Prostate gland (tissue), 2 donors: ENCODE measurements around the gene RIPOR3. TPM values are rescaled to one million over a fixed set of nuclear protein-coding genes. Genes with fewer than 3 reads are reported as not detected.
"Not testable (repeated sequence)": the region's sequence is repeated elsewhere in the genome, so short reads cannot be mapped to it uniquely, and the experiment has no call there.

Experiments
- DNase-seq: peaks from one replicate; pipeline ENCODE4 v3.0.0-alpha.2; 2019; ENCODE audit warnings: low spot score
- H3K27ac ChIP-seq, 2 donors: fragments of 200-600 bp; sonication (generic); 2 replicates each; pipeline ENCODE4 v1.5.1; 2017 to 2019
- H3K27me3 ChIP-seq: fragments of 200-600 bp; sonication (generic); replicated peaks from 2 replicates; pipeline ENCODE4 v1.5.1; 2019; ENCODE audit not compliant: insufficient read depth
- H3K36me3 ChIP-seq, 2 donors: fragments of 200-600 bp; sonication (generic); 1 replicate in 1 of 2; 2 replicates in 1 of 2; pipeline versions ENCODE4 v1.5.1 to v1.8.1; 2017 to 2019
- H3K4me1 ChIP-seq: fragments of 200-600 bp; sonication (generic); replicated peaks from 2 replicates; pipeline ENCODE4 v1.5.1; 2019
- H3K4me3 ChIP-seq, 2 donors: fragments of 200-600 bp; sonication (generic); 2 replicates each; pipeline ENCODE4 v1.5.1; 2017 to 2019
- H3K9me3 ChIP-seq: fragments of 200-600 bp; sonication (generic); 2 replicates; pipeline ENCODE4 v1.5.1; 2017
- POLR2A ChIP-seq: fragments of 450-650 bp; IDR thresholded peaks from one replicate; pipeline ENCODE4 v1.6.1; 2016; ENCODE audit warnings: antibody characterized with exemption, mild to moderate bottlenecking
- POLR2AphosphoS5 ChIP-seq: sonication (generic); formaldehyde crosslinking; IDR thresholded peaks from one replicate; pipeline ENCODE4 v1.6.1; 2017; ENCODE audit warnings: antibody characterized with exemption
- WGBS: methylation state at CpG from one replicate; pipeline ENCODE4 v1.1.5; 2018; 5-methylcytosine and 5-hydroxymethylcytosine counted together
- intact Hi-C: fragments of 100-400 bp; cut with DNase I; formaldehyde crosslinking; loops from one replicate; pipeline ENCODE4 v1.14.2; 2022
- total RNA-seq, 2 donors: library from RNA; depleted of rRNA; stranded (reverse); fragments of >200 nt; gene quantifications; one replicate each; pipeline ENCODE4 v1.1.0, GENCODE V29; 2016
- TF ChIP-seq, protein P1 (sequence below), 4 experiments: fragments of 200-600 bp in 2 of 4; fragments of 450-650 bp in 2 of 4; sonication (generic) in 2 of 4; IDR thresholded peaks; 1 replicate in 3 of 4; 2 replicates in 1 of 4; pipeline ENCODE4 v1.5.1; 2016 to 2019; ENCODE audit warnings: antibody characterized with exemption in 4 of 4, mild to moderate bottlenecking in 2 of 4, moderate library complexity in 2 of 4

RIPOR3 gene
- total RNA-seq, 2 donors from 2014 or later, result 0.55 to 11.3 TPM

DNA sequence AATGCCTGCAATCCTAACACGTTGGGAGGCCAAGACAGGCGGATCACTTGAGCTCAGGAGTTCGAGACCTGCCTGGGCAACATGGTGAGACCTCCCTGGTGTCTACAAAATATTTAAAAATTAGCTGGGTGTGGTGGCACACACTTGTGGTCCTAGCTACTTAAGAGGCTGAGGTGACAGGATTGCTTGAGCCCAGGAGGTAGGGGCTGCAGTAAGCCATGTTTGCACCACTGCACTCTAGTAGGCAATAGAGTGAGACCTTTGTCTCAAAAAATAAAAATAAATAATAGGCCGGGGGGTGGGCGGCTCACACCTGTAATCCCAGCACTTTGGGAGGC lies 18.3 kb upstream of the RIPOR3 start:
- intact Hi-C loops, result no loop called here
- TF ChIP-seq, protein P1, sequence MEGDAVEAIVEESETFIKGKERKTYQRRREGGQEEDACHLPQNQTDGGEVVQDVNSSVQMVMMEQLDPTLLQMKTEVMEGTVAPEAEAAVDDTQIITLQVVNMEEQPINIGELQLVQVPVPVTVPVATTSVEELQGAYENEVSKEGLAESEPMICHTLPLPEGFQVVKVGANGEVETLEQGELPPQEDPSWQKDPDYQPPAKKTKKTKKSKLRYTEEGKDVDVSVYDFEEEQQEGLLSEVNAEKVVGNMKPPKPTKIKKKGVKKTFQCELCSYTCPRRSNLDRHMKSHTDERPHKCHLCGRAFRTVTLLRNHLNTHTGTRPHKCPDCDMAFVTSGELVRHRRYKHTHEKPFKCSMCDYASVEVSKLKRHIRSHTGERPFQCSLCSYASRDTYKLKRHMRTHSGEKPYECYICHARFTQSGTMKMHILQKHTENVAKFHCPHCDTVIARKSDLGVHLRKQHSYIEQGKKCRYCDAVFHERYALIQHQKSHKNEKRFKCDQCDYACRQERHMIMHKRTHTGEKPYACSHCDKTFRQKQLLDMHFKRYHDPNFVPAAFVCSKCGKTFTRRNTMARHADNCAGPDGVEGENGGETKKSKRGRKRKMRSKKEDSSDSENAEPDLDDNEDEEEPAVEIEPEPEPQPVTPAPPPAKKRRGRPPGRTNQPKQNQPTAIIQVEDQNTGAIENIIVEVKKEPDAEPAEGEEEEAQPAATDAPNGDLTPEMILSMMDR (IDR thresholded peaks at IDR 0.05), result no peak

DNA sequence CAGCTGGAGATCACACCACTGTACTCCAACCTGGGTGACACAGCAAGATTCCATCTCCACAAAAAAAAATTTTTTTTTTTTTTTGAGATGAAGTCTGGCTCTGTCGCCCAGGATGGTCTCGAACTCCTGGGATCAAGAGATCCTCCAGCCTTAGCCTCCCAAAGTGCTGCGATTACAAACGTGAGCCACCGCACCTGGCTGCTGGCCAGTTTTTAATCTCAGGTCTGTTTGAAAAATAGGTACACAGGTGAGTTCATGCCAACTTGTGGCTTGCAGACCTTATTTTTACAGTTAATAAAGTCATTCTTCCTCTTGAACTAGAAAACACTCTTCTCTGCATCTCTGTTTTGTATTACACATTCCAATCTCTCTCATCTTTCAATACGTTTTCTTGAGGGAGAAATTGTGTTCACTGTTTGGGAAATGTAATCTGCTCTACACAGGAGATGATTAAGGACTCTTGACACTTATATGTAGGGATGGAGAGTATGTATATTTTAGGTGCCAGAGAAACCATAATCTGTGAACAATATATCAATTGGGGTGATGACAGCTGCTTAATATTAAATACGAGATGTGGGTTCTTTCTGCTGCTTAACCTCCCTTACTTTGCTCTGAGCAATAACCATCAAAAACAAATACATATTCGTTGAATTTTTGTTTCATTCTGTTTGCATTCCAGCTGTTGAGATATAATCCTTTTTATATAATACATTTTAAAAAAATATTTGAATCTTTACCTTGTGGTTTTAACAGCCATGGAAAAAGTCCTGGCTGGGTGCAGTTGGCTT lies 17.7 kb upstream of the RIPOR3 start:
- intact Hi-C loops, result no loop called here
- Histone ChIP-seq H3K36me3 (no peaks in the 10 kb centered on the region), H3K4me3 (no peak overlapping the region), H3K4me1 (no peaks in the 10 kb centered on the region), H3K27ac (no peak overlapping the region), H3K9me3 (no peaks in the 10 kb centered on the region), H3K27me3 (no peaks in the 10 kb centered on the region)
- TF ChIP-seq, protein P1 (IDR thresholded peaks at IDR 0.05), result no peak
- no peak for TF ChIP-seq POLR2AphosphoS5
- no peak for TF ChIP-seq POLR2A
- WGBS, result 44% methylated on average over 8 of the region's 8 CpGs
- no peak for DNase-seq

More for the DNA sequence above, 18.3 kb upstream of the RIPOR3 start:
- no peak for DNase-seq
- H3K9me3 ChIP-seq, result no peaks in the 10 kb centered on the region
- no peak overlapping the region for H3K4me3 ChIP-seq
- no peaks in the 10 kb centered on the region for H3K27me3 ChIP-seq
- H3K4me1 ChIP-seq, result no peaks in the 10 kb centered on the region
- WGBS, result 63% methylated on average over 5 of the region's 5 CpGs
- H3K27ac ChIP-seq, result no peak overlapping the region
- H3K36me3 ChIP-seq, result no peaks in the 10 kb centered on the region

DNA sequence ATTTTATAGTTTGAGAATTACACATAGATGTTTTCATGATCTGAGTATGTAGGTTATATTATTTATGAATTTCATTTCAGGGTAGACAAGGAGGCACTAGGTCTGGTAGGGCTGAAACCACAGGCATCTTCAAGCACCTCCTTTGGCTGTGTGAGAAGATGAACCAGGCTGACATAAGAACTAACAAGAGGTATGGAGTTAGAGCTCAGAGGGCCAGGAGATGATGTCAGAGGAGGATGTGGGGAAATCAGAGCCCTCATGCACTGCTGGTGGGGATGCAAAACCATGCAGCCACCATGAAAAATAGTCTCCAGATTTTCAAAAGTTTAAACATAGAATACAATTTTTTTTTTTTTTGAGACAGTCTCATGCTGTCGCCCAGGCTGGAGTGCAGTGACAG lies 13.6 kb upstream of the RIPOR3 start:
- no peaks in the 10 kb centered on the region for H3K4me1 ChIP-seq
- 100% methylated on average over 1 of the region's 1 CpG for WGBS
- no peaks in the 10 kb centered on the region for H3K27me3 ChIP-seq
- no peak overlapping the region for H3K27ac ChIP-seq
- H3K9me3 ChIP-seq, result no peaks in the 10 kb centered on the region
- H3K4me3 ChIP-seq, result no peak overlapping the region
- intact Hi-C loops, result no loop called here
- H3K36me3 ChIP-seq, result no peaks in the 10 kb centered on the region
- TF ChIP-seq POLR2AphosphoS5, result no peak
- TF ChIP-seq, protein P1 (IDR thresholded peaks at IDR 0.05), result no peak
- no peak for TF ChIP-seq POLR2A
- no peak for DNase-seq

DNA sequence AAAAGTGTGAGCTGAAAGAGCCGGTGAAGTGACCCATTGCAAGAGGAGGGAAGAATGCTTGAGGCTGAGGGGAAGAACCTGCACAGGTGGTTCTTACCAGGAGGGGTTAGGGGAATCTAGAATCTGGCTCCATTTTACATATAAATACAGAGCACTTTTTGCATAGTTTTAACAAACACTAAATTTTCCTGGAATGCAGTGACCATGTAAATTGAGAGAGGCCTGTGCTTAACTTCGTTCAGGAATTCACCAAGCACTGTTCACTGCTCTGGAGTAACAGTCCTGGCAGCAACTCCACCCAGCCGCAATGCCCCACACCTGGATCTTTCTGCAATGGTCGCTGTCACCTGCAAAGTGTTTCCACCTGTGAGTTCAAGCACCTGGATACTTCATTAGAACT lies 13.2 kb upstream of the RIPOR3 start:
- TF ChIP-seq, protein P1 (IDR thresholded peaks at IDR 0.05), result no peak
- TF ChIP-seq POLR2A, result no peak
- TF ChIP-seq POLR2AphosphoS5, result no peak
- DNase-seq, result no peak
- Histone ChIP-seq H3K4me1 (no peaks in the 10 kb centered on the region), H3K9me3 (no peaks in the 10 kb centered on the region), H3K27me3 (no peaks in the 10 kb centered on the region), H3K27ac (no peak overlapping the region), H3K36me3 (no peaks in the 10 kb centered on the region), H3K4me3 (no peak overlapping the region)
- 76% methylated on average over 4 of the region's 4 CpGs for WGBS
- intact Hi-C loops, result no loop called here

DNA sequence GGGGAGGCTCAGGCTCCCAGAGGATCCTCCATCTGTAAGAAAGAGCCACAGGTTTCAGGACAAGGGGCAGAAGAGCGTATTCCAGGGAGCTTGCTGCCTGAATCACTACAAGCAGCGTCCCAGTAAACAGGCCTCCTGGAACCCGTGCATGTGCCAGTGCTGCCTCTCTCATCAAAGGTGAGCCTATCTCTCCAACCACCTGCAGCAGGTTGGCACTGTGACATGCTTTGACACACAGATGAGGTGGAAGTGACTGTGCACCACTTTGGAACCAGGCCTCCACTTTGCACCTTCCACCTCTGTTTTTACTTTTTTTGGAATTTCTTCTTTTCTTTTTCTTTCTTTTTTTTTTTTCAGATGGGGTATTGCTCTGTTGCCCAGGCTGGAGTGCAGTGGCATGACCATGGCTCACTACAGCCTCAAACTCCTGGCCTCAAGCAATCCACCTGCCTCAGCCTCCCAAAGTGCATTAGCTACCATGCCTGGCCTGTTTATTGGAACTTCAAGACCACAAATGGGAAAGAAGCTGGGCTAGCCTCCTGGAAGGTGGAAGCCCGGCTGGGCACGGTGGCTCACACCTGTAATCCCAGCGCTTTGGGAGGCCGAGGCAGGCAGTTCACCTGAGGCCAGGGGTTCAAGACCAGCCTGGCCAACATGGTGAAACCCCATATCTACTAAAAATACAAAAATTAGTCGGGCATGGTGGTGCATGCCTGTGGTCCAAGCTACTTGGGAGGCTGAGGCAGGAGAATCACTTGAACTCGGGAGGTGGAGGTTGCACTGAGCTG lies 12.5 kb upstream of the RIPOR3 start:
- H3K9me3 ChIP-seq, H3K27me3 ChIP-seq, DNase-seq, H3K4me1 ChIP-seq, H3K27ac ChIP-seq, H3K4me3 ChIP-seq, intact Hi-C loops, H3K36me3 ChIP-seq: not testable (repeated sequence)
- 88% methylated on average over 9 of the region's 9 CpGs for WGBS
